B cell (primary cell): Measurements from ENCODE around the gene DNAJC6. TPM values are rescaled to one million over a fixed set of nuclear protein-coding genes. Genes with fewer than 3 reads are reported as not detected.

ENCODE experiments used
- ATAC-seq: fragments of 200-7000 bp; cut with Tn5 transposase; one replicate; pipeline ENCODE4 v1.10.0; 2021; ENCODE audit warnings: low read depth, mild to moderate bottlenecking, moderate number of reproducible peaks, moderate library complexity
- CTCF ChIA-PET: fragments of 350-600 bp; sonication (Branson Sonifier 250); formaldehyde crosslinking; loops from one replicate; lab custom pipeline; 2021; ENCODE audit warnings: antibody characterized with exemption, inconsistent platforms; lab: Charles Lee
- POLR2A ChIA-PET: fragments of 350-600 bp; sonication (Branson Sonifier 250); formaldehyde crosslinking; loops from one replicate; lab custom pipeline; 2021; ENCODE audit warnings: antibody characterized with exemption; lab: Charles Lee
- DNase-seq: peaks from one replicate; pipeline ENCODE4 v3.0.0; 2013
- H2AFZ ChIP-seq: 2 replicates; pipeline ENCODE4 v1.6.1; 2012; ENCODE audit warnings: mild to moderate bottlenecking, low read depth, low read length; ENCODE audit not compliant: insufficient read depth, poor library complexity, severe bottlenecking
- H3K27ac ChIP-seq, 2 donors: 1 replicate in 1 of 2; 2 replicates in 1 of 2; pipeline ENCODE4 v1.5.1; 2012 to 2013; ENCODE audit warnings: low read length in 2 of 2, mild to moderate bottlenecking in 2 of 2, moderate library complexity in 1 of 2
- H3K27me3 ChIP-seq, 4 experiments: fragments of 200-600 bp in 1 of 4; sonication (generic) in 1 of 4; replicated peaks in 1 of 4; 1 replicate in 2 of 4; 2 replicates in 2 of 4; pipeline versions ENCODE4 v1.6.1 to v1.7.0; 2013 to 2016; ENCODE audit warnings: low read length in 3 of 4, mild to moderate bottlenecking in 2 of 4, mixed read lengths in 1 of 4, moderate library complexity in 1 of 4; ENCODE audit not compliant: insufficient read depth in 4 of 4, control insufficient read depth in 3 of 4; ENCODE audit errors: control extremely low read depth in 1 of 4
- H3K36me3 ChIP-seq, 2 experiments: replicated peaks in 1 of 2; 1 replicate in 1 of 2; 2 replicates in 1 of 2; pipeline versions ENCODE4 v1.6.1 to v1.7.1; 2013; ENCODE audit warnings: low read length in 1 of 2; ENCODE audit not compliant: insufficient read depth in 2 of 2, control insufficient read depth in 1 of 2; ENCODE audit errors: control extremely low read depth in 1 of 2, extremely low read depth in 1 of 2
- H3K4me1 ChIP-seq, 2 donors: fragments of 200-600 bp in 1 of 2; sonication (generic) in 1 of 2; 1 replicate in 1 of 2; 2 replicates in 1 of 2; pipeline versions ENCODE4 v1.5.1 to v1.6.1; 2013 to 2017; ENCODE audit warnings: low read length in 2 of 2; ENCODE audit not compliant: control insufficient read depth in 2 of 2, insufficient read depth in 2 of 2
- H3K4me2 ChIP-seq: replicated peaks from 2 replicates; pipeline ENCODE3; 2012; ENCODE audit warnings: mild to moderate bottlenecking, low read depth, low read length; ENCODE audit not compliant: poor library complexity, severe bottlenecking
- H3K4me3 ChIP-seq, 5 experiments: fragments of 200-600 bp in 1 of 5; sonication (generic) in 1 of 5; 1 replicate in 3 of 5; 2 replicates in 2 of 5; pipeline versions ENCODE4 v1.5.1 to v1.7.0; 2011 to 2016; ENCODE audit warnings: low read length in 4 of 5, mild to moderate bottlenecking in 4 of 5, low read depth in 2 of 5, control low read depth in 1 of 5, moderate library complexity in 1 of 5; ENCODE audit not compliant: insufficient read depth in 1 of 5; ENCODE audit errors: control extremely low read depth in 1 of 5, extremely low read depth in 1 of 5
- H3K79me2 ChIP-seq: fragments of 200-600 bp; sonication (generic); one replicate; pipeline ENCODE4 v1.6.0; 2016; ENCODE audit warnings: low read length; ENCODE audit not compliant: control insufficient read depth, insufficient read depth
- H3K9ac ChIP-seq: fragments of 200-600 bp; sonication (generic); 2 replicates; pipeline ENCODE4 v1.6.1; 2017; ENCODE audit warnings: mild to moderate bottlenecking, low read length, moderate library complexity
- H3K9me3 ChIP-seq, 3 donors: one replicate each; pipeline versions ENCODE4 v1.6.1 to v1.7.1; 2013; ENCODE audit warnings: low read length in 2 of 3; ENCODE audit not compliant: control insufficient read depth in 2 of 3, insufficient read depth in 1 of 3; ENCODE audit errors: control extremely low read depth in 1 of 3
- H4K20me1 ChIP-seq: 2 replicates; pipeline ENCODE4 v1.6.0; 2012; ENCODE audit warnings: mild to moderate bottlenecking, low read length; ENCODE audit not compliant: insufficient read depth, control insufficient read depth, poor library complexity, severe bottlenecking
- H3K27ac Mint-ChIP-seq: one replicate; pipeline ENCODE4 v1.8.0; 2021; ENCODE audit warnings: mixed read lengths
- H3K27me3 Mint-ChIP-seq: one replicate; pipeline ENCODE4 v1.8.0; 2021; ENCODE audit warnings: mixed read lengths
- H3K4me1 Mint-ChIP-seq: one replicate; pipeline ENCODE4 v1.8.0; 2021; ENCODE audit warnings: mixed read lengths
- H3K4me3 Mint-ChIP-seq: one replicate; pipeline ENCODE4 v1.8.0; 2021; ENCODE audit warnings: mixed read lengths
- H3K9me3 Mint-ChIP-seq: one replicate; pipeline ENCODE4 v1.8.0; 2022; ENCODE audit warnings: mixed read lengths; ENCODE audit not compliant: insufficient read depth
- EZH2 ChIP-seq: IDR thresholded peaks from 2 replicates; pipeline ENCODE4 v1.6.1; 2012; ENCODE audit warnings: borderline replicate concordance, low read depth, mild to moderate bottlenecking, moderate library complexity, low read length; ENCODE audit not compliant: insufficient read depth, poor library complexity, severe bottlenecking
- WGBS: methylation state at CpG from one replicate; pipeline ENCODE4 v1.1.5; 2013; ENCODE audit warnings: missing lambda C conversion rate; ENCODE audit not compliant: insufficient coverage; 5-methylcytosine and 5-hydroxymethylcytosine counted together
- intact Hi-C: fragments of 100-400 bp; cut with micrococcal nuclease; formaldehyde crosslinking; loops from one replicate; pipeline ENCODE4 v1.10.0; 2022
- polyA plus RNA-seq: library from polyadenylated mRNA; depleted of rRNA; stranded (reverse); fragments of >200 nt; gene quantifications from 2 replicates; pipeline ENCODE4 v1.2.3, GENCODE V29; 2012
- total RNA-seq, 2 donors: library from RNA; stranded (reverse); fragments of 120-200 nt in 1 of 2; gene quantifications; 1 replicate in 1 of 2; 2 replicates in 1 of 2; pipeline versions ENCODE4 v1.2.3 to v1.2.4, GENCODE V29; 2013 to 2022
- TF ChIP-seq, protein P1 (sequence below): fragments of 200-600 bp; IDR thresholded peaks from one replicate; pipeline ENCODE4 v1.8.0; 2022; ENCODE audit warnings: antibody characterized with exemption, mild to moderate bottlenecking

Gene DNAJC6
- total and polyA plus RNA-seq, 2 donors (not counting 1 experiment from before 2014, with no cell fraction given) = 0.12 to 0.69 TPM

DNA sequence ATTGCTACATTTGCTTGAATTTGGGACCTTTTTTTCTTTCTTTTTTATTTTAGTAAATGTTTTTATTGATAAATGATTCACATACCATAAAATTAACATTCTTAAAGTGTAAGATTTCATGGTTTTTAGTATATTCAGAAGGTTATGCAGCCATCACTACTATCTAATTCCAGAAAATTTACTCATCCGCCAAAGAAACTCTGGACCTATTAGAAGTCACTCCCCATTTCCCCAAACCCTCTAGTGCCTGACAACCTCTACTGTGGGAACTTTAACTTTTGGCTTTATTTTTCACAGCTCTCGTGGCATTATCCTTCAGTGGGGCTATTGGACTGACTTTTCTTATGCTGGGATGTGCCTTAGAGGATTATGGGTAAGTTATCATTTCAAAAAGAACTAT, 115.7 kb downstream of the DNAJC6 start:
- H3K4me2 ChIP-seq = no peak overlapping the region
- POLR2A ChIA-PET = no interaction called here

DNA sequence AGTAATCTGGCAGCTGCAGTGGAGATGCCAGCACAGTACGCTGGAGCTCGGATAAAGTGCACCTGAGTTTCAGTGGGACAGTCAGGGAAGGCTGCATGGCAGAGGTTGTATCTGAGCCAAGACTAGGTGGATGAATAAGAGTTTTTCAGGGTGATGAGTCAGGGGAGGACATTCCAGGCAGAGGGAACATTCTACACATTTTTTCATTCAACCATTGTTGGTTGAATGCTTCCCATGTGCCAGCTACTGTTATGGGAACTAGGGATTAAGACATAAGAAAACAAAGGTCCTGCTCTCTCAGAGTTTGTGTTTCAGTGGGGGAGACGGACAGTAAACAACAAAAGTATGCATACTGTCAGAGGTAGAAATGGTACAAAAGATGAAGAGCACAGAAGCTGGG, 116.4 kb downstream of the DNAJC6 start:
- CTCF ChIA-PET = interaction anchor here (0.7 to 1.0 kb wide), 2 partner anchors 14 to 15 kb away, joined by 3 to 4 read pairs; no protein-coding TSS in a partner anchor
- intact Hi-C loops = loop anchor here (10.0 kb wide), 1 partner anchor 819 kb away; no protein-coding TSS in a partner anchor

More for the DNA sequence above, 115.7 kb downstream of the DNAJC6 start:
- ATAC-seq (no peak), DNase-seq (no peak)
- H3K27ac ChIP-seq = no peak overlapping the region
- no peak overlapping the region for H3K9ac ChIP-seq
- H3K4me3 ChIP-seq = no peak overlapping the region
- Mint-ChIP-seq H3K4me1 (peaks cover 4% of the 10 kb centered on the region), H3K27ac (no peak overlapping the region), H3K27me3 (no peaks in the 10 kb centered on the region), H3K9me3 (no peaks in the 10 kb centered on the region), H3K4me3 (no peak overlapping the region)
- TF ChIP-seq EZH2 = no peak
- TF ChIP-seq, protein P1, sequence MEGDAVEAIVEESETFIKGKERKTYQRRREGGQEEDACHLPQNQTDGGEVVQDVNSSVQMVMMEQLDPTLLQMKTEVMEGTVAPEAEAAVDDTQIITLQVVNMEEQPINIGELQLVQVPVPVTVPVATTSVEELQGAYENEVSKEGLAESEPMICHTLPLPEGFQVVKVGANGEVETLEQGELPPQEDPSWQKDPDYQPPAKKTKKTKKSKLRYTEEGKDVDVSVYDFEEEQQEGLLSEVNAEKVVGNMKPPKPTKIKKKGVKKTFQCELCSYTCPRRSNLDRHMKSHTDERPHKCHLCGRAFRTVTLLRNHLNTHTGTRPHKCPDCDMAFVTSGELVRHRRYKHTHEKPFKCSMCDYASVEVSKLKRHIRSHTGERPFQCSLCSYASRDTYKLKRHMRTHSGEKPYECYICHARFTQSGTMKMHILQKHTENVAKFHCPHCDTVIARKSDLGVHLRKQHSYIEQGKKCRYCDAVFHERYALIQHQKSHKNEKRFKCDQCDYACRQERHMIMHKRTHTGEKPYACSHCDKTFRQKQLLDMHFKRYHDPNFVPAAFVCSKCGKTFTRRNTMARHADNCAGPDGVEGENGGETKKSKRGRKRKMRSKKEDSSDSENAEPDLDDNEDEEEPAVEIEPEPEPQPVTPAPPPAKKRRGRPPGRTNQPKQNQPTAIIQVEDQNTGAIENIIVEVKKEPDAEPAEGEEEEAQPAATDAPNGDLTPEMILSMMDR = no peak
- no peak overlapping the region for H2AFZ ChIP-seq
- CTCF ChIA-PET = no interaction called here
- WGBS = 100% methylated on average over 1 of the region's 2 CpGs
- no peaks in the 10 kb centered on the region for H3K27me3 ChIP-seq
- no peaks in the 10 kb centered on the region for H4K20me1 ChIP-seq
- intact Hi-C loops = loop anchor here (10.0 kb wide), 1 partner anchor 820 kb away; no protein-coding TSS in a partner anchor
- peaks cover 11 to 14% of the 10 kb centered on the region in 2 donors for H3K4me1 ChIP-seq
- peaks cover 2% of the 10 kb centered on the region for H3K79me2 ChIP-seq
- H3K36me3 ChIP-seq = peaks cover 0 to 6% of the 10 kb centered on the region in 2 experiments
- no peaks in the 10 kb centered on the region for H3K9me3 ChIP-seq

More for the DNA sequence above, 116.4 kb downstream of the DNAJC6 start:
- H3K4me1 Mint-ChIP-seq = peaks cover 1% of the 10 kb centered on the region
- H3K4me3 ChIP-seq = no peak overlapping the region
- no peak for ATAC-seq
- H3K4me2 ChIP-seq = no peak overlapping the region
- no peaks in the 10 kb centered on the region for H4K20me1 ChIP-seq
- H3K4me1 ChIP-seq = peaks cover 11 to 14% of the 10 kb centered on the region in 2 donors
- H3K79me2 ChIP-seq = peaks cover 2% of the 10 kb centered on the region
- POLR2A ChIA-PET = no interaction called here
- no peaks in the 10 kb centered on the region for H3K27me3 Mint-ChIP-seq
- no peak overlapping the region for H3K27ac ChIP-seq
- TF ChIP-seq, protein P1 = no peak
- no peak for TF ChIP-seq EZH2
- peaks cover 0 to 6% of the 10 kb centered on the region in 2 experiments for H3K36me3 ChIP-seq
- WGBS = 100% methylated on average over 3 of the region's 3 CpGs
- H3K4me3 Mint-ChIP-seq = no peak overlapping the region
- no peaks in the 10 kb centered on the region for H3K9me3 ChIP-seq
- no peak overlapping the region for H3K27ac Mint-ChIP-seq
- no peak for DNase-seq
- H3K9me3 Mint-ChIP-seq = no peaks in the 10 kb centered on the region
- no peak overlapping the region for H3K9ac ChIP-seq
- H2AFZ ChIP-seq = no peak overlapping the region
- H3K27me3 ChIP-seq = no peaks in the 10 kb centered on the region
